SU-DHL-6 (cell line): ENCODE results near the gene ADARB2.

Source experiments
- H2AFZ ChIP-seq: fragments of 200-600 bp; sonication (generic); 2 replicates; pipeline ENCODE4 v1.6.1; 2014; ENCODE audit warnings: low read depth, mild to moderate bottlenecking, moderate library complexity, mixed read lengths, antibody characterized with exemption, low read length; ENCODE audit not compliant: severe bottlenecking
- H3F3A ChIP-seq: fragments of 200-600 bp; shearing (Covaris generic); 2 replicates; pipeline ENCODE4 v1.6.0; 2016; ENCODE audit warnings: antibody characterized with exemption, mild to moderate bottlenecking; ENCODE audit not compliant: insufficient read depth
- H3K27ac ChIP-seq: fragments of 200-600 bp; sonication (generic); 2 replicates; pipeline ENCODE4 v1.5.1; 2016; ENCODE audit warnings: low read depth, mild to moderate bottlenecking, low read length, moderate library complexity, mixed read lengths
- H3K27me3 ChIP-seq: fragments of 200-600 bp; sonication (generic), shearing (Covaris generic); 2 replicates; pipeline ENCODE4 v1.6.0; 2014; ENCODE audit warnings: mild to moderate bottlenecking, low read length
- H3K36me3 ChIP-seq: fragments of 200-600 bp; sonication (generic); 2 replicates; pipeline ENCODE4 v1.6.1; 2014; ENCODE audit warnings: mild to moderate bottlenecking, low read length, mixed read lengths
- H3K4me2 ChIP-seq: fragments of 300-600, 200-600 bp; shearing (Covaris generic), sonication (generic); 2 replicates; pipeline ENCODE4 v1.6.0; 2014; ENCODE audit warnings: low read length, low read depth, mild to moderate bottlenecking; ENCODE audit not compliant: poor library complexity, severe bottlenecking
- H3K4me3 ChIP-seq: fragments of 200-600 bp; sonication (generic); 2 replicates; pipeline ENCODE4 v1.5.1; 2014; ENCODE audit warnings: antibody characterized with exemption, low read length, mild to moderate bottlenecking, mixed read lengths; ENCODE audit not compliant: insufficient read depth, poor library complexity, severe bottlenecking
- H3K79me2 ChIP-seq: fragments of 200-600 bp; sonication (generic); 2 replicates; pipeline ENCODE4 v1.6.1; 2014; ENCODE audit warnings: mild to moderate bottlenecking, low read length, moderate library complexity; ENCODE audit not compliant: insufficient read depth
- H3K9ac ChIP-seq: fragments of 200-600 bp; sonication (generic); 2 replicates; pipeline ENCODE4 v1.7.0; 2014; ENCODE audit warnings: mild to moderate bottlenecking, low read length
- H3K9me2 ChIP-seq: fragments of 200-600 bp; sonication (generic); replicated peaks from 2 replicates; pipeline ENCODE4 v1.6.1; 2014; ENCODE audit warnings: low read length; ENCODE audit not compliant: insufficient read depth
- H3K9me3 ChIP-seq: fragments of 200-600 bp; sonication (generic); 2 replicates; pipeline ENCODE4 v1.6.1; 2014; ENCODE audit warnings: low read length, mixed read lengths; ENCODE audit not compliant: insufficient read depth
- H4K20me1 ChIP-seq: fragments of 200-600 bp; sonication (generic); 2 replicates; pipeline ENCODE4 v1.6.1; 2014; ENCODE audit warnings: low read depth, mild to moderate bottlenecking, antibody characterized with exemption, low read length, moderate library complexity, mixed read lengths
- CTCF ChIP-seq: fragments of 200-600 bp; sonication (generic); IDR thresholded peaks from one replicate; pipeline ENCODE4 v1.5.1; 2017; ENCODE audit warnings: antibody characterized with exemption, mild to moderate bottlenecking, low read length, moderate library complexity; ENCODE audit not compliant: insufficient read depth, poor library complexity, severe bottlenecking
- EZH2phosphoT487 ChIP-seq: fragments of 200-600 bp; sonication (generic), shearing (Covaris generic); conservative IDR thresholded peaks from 2 replicates; pipeline ENCODE4 v1.6.1; 2018; ENCODE audit warnings: mild to moderate bottlenecking, antibody characterized with exemption, low read length, moderate library complexity, mixed read lengths

ADARB2 gene

GRCh38 chr10:1316121-1316808, 421.1 kb downstream of the ADARB2 start:
- no peak overlapping the region for H3K4me2 ChIP-seq
- H2AFZ ChIP-seq: no peak overlapping the region
- H3K27me3 ChIP-seq: no peaks in the 10 kb centered on the region; the same call in 1 of the 2 replicates
- H3K79me2 ChIP-seq: no peaks in the 10 kb centered on the region
- H3K9me3 ChIP-seq: no peaks in the 10 kb centered on the region
- H3K9me2 ChIP-seq: no peaks in the 10 kb centered on the region
- H3K9ac ChIP-seq: no peak overlapping the region
- no peaks in the 10 kb centered on the region for H3F3A ChIP-seq
- H3K36me3 ChIP-seq: no peaks in the 10 kb centered on the region
- no peak for TF ChIP-seq EZH2phosphoT487
- no peak for TF ChIP-seq CTCF
- H3K4me3 ChIP-seq: no peak overlapping the region
- no peaks in the 10 kb centered on the region for H4K20me1 ChIP-seq
- H3K27ac ChIP-seq: no peak overlapping the region

GRCh38 chr10:1315178-1315577, 422.1 kb downstream of the ADARB2 start:
- Histone ChIP-seq H3K9me3 (no peaks in the 10 kb centered on the region), H4K20me1 (no peaks in the 10 kb centered on the region), H3K9me2 (no peaks in the 10 kb centered on the region), H3K4me3 (no peak overlapping the region), H3K9ac (no peak overlapping the region), H3K27ac (no peak overlapping the region), H3K27me3 (no peaks in the 10 kb centered on the region; the same call in 1 of the 2 replicates), H2AFZ (no peak overlapping the region), H3K79me2 (no peaks in the 10 kb centered on the region), H3F3A (no peaks in the 10 kb centered on the region), H3K36me3 (no peaks in the 10 kb centered on the region), H3K4me2 (no peak overlapping the region)
- TF ChIP-seq CTCF: no peak
- TF ChIP-seq EZH2phosphoT487: no peak

- Histone ChIP-seq H3K9me2 (no peaks in the 10 kb centered on the region), H3K4me3 (no peak overlapping the region), H2AFZ (no peak overlapping the region), H3K79me2 (no peaks in the 10 kb centered on the region), H3K27ac (no peak overlapping the region), H3K9me3 (no peaks in the 10 kb centered on the region), H3K27me3 (no peaks in the 10 kb centered on the region), H3K9ac (no peak overlapping the region), H3K36me3 (no peaks in the 10 kb centered on the region), H4K20me1 (no peaks in the 10 kb centered on the region), H3K4me2 (no peak overlapping the region), H3F3A (no peaks in the 10 kb centered on the region)
- TF ChIP-seq CTCF: no peak
- TF ChIP-seq EZH2phosphoT487: no peak
Observed at GRCh38 chr10:1311726-1312125, 425.6 kb downstream of the ADARB2 start.
